Raji (cell line): Measurements from ENCODE around the gene CORO7.

Source experiments
- POLR2A ChIP-seq: IDR thresholded peaks from 2 replicates; pipeline ENCODE4 v1.6.1; 2011; ENCODE audit warnings: low read depth, low read length, control low read depth; ENCODE audit not compliant: insufficient read depth

Gene CORO7

GRCh38 chr16:4324492-4325252 is 91.7 kb downstream of the CORO7 start:
- TF ChIP-seq POLR2A: no peak

GRCh38 chr16:4323845-4324488 is 92.4 kb downstream of the CORO7 start:
- no peak for TF ChIP-seq POLR2A

GRCh38 chr16:4323071-4323844 is 93.1 kb downstream of the CORO7 start:
- no peak for TF ChIP-seq POLR2A

GRCh38 chr16:4322121-4323052 is 94.0 kb downstream of the CORO7 start:
- no peak for TF ChIP-seq POLR2A

GRCh38 chr16:4321286-4322120 is 94.9 kb downstream of the CORO7 start:
- no peak for TF ChIP-seq POLR2A

- no peak for TF ChIP-seq POLR2A
These were observed 95.7 kb downstream of the CORO7 start for GRCh38 chr16:4320571-4321137.

- no peak for TF ChIP-seq POLR2A
These were observed 96.7 kb downstream of the CORO7 start for GRCh38 chr16:4319454-4320421.

- no peak for TF ChIP-seq POLR2A
These were observed 97.4 kb downstream of the CORO7 start for GRCh38 chr16:4318967-4319366.

- no peak for TF ChIP-seq POLR2A
These were observed 97.9 kb downstream of the CORO7 start for GRCh38 chr16:4318451-4318910.

- TF ChIP-seq POLR2A: no peak
These were observed 98.6 kb downstream of the CORO7 start for GRCh38 chr16:4317532-4318450.

- no peak for TF ChIP-seq POLR2A
These were observed 99.4 kb downstream of the CORO7 start for GRCh38 chr16:4316864-4317531.
